ENCODE data around the gene GRIN2C.

The GRIN2C gene

DNA sequence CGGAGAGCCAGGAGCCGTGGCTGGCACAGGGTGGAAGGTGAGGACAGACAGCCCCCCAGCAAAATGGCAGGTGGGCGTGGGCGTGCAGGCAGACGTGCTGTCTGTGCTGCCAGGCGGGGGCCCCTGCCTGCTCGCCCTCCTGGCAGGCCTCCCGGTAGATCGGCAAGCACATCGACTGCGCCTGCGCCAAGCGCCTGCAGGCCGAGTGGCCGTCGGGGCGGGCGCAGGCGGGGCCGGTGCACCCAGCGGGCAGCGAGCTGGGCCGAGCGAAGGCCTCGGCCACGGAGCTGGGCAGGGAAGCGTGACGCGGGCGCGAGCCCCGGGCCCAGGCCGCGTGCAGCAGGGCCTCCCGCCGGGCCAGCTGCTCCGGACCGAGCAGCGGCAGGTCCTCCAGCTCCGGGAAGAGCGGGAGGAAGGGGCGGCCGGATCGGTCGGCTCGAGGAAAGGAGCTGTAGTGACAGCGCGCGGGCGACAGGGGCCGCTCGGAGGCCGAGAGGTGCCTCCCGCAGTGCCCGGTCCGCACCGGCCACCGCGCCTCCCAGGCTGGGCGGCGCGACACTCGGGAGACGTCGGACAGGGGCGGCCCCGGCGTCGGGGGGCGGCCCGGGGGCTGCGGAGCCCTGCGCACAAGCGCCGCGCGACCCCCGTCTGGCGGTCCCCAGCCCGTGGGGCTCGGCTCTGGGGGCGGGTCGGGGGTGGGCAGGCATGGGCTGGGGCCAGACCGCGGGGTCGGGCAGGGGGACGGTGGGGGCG is 16.9 kb downstream of the GRIN2C start:
- DNase-seq, result peak; percentile 87

DNA sequence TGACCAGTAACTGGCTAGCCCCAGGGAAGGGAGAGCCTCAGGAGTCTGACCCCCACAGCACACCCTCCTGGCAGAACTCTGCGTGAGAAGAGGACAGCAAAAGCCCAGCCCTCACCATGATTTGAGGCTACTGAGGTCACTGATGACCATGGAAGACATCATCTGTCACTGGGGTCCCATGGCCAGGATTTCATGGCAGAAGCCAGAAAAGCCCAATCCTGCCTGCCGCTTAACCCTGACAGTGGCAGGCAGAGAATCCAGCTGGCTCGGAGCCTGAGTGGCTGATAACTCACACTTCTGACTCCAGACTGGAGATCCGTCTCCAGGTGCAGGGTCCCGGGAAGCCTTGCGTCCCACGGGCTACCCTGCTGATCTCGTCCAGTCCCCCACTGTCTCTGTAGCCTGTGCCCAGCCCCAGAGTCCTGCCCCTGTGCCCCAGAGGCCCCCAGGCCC is 17.5 kb downstream of the GRIN2C start:
- DNase-seq, result no peak

DNA sequence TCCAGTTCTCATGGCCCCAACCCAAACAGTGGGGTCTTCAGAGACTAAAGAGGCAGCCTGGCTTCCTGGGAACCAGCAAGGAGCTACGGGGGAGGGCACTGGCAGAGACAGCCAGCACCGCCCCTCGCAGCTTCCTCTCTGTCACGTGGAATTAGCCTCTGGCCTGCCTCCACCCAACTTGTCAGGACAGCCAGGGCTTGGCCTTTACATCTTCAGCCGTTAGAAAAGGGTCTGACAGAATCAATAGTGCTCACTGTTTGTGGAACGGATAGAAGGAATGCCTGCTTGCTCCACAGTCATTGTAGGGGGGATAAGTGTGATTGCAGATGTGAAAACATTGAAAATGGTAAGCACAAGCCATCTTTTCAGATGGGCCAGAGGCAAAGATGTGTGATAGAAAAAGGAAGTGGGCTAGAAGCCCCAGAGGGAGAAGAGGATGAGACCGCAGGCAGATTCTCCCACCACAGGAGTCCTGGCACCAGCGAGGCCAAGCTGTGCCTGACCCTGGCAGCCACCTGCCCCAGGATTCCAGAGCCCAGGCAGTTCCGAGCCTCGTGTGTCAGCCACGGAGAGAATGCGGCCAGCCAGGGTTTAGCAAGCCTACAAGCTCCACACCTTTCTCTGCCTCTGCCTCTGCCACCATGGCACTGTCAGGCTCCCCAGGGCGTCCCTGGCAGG is 18.6 kb downstream of the GRIN2C start:
- peak; percentile 88 for DNase-seq

DNA sequence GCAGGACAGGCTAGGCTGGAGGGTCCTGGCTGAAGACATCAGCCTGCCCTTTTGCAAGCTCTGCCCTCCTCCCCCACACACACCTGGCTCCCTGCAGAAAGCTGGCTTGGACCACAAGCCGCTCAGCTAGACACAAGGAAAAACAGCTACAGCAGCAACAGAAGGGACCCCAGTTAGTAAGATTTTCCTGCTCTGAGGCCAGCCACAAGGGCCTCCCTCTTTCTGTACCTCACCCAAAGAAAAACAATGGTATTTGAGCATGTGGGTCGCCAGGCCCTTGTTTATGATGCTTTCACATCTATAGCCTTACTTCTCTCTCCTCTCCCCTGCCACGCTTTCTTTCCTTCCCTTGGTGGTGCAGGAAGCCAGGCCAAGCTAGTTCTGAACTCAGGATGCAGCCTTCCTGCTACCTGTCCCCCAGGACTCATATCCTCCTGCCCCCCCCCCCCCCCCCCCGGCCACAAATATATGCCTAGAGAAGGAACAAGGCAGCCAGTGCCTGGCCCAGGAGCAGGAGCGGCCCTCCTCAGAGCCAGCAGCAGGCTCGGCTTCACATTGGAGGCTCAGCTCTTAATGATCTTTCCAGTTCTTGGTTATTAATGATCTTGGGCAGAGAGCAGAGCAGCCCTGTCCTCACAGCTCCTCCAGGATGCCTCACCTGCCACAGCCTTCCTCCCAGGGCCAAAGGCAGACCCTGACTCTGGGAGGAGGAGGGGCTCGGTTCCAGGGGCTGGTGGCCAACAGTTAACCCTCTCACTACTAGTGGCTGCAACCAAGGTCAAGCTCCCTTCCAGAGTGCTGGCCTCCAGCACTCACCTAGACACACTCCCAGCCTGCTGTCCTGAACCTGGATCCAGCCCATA is 19.5 kb downstream of the GRIN2C start:
- DNase-seq, result peak; percentile 79

DNA sequence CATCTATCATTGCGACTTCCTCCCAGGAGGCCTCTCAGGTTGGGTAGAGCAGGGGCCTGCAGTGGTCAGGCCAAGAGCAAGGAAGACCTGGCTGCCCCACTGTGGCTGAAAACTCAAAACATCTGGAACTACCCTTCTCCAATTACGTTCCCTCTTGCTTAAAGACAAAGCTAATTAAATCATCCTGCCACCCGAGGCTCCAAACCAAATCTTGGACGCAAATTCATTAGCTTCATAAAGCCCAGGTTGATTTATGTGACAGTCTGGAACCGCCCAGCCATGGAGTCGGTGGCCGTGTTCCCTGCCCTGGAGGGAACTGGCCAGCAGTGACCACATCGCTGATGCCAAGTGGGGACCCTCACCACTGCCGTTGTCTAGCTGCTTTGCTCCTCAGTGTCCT is 21.4 kb downstream of the GRIN2C start:
- DNase-seq, result no peak

DNA sequence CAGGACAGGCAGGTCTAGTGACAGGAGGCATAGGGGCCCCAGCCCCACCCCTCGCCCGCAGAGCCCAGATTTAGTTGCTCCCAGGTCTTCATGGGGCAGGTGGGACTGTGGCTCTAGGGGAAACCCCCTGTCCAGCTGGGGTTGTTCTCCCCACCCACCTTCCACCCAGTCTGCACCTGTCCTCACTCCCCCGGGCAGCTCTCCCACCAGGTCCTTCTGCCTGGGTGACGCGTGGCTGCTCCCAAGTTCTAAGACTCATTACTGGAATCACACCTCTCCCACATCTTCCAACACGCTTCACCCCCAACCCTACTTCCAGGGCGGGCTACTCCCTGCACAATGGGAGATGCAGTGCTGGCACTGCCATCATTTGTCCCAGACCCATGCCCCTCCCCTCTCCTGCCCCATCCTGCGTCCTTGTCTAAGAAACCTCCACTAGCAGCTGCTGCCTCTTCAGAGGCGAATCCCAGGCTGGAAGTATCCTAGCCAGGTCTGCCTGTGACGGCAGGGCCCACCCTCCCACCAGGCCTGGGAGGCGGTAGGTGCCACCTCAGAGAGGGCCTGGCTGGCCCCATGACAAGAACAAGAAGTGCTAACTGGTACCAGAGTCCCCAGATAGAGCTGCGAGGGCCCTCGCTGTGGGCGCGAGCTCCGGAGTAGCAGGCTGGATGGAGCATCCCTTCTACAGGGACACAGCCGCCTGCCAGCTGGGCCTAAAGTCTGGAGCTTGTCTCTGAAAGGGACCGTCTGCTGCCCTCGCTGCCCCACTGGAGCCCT is 22.8 kb downstream of the GRIN2C start:
- no peak for DNase-seq

DNA sequence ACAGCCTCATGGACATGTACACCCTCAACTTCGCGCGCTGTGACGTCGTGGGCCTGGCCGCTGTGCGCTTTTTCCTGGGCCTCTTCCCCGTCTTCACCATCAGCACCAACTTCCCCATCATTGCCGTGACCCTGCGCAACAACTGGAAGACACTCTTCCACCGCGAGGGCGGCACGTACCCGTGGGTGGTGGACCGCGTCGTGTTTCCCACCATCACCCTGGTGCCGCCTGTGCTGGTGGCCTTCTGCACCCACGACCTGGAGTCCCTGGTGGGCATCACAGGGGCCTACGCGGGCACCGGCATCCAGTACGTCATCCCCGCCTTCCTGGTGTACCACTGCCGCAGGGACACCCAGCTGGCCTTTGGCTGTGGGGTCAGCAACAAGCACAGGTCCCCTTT is 23.5 kb downstream of the GRIN2C start:
- DNase-seq, result no peak

DNA sequence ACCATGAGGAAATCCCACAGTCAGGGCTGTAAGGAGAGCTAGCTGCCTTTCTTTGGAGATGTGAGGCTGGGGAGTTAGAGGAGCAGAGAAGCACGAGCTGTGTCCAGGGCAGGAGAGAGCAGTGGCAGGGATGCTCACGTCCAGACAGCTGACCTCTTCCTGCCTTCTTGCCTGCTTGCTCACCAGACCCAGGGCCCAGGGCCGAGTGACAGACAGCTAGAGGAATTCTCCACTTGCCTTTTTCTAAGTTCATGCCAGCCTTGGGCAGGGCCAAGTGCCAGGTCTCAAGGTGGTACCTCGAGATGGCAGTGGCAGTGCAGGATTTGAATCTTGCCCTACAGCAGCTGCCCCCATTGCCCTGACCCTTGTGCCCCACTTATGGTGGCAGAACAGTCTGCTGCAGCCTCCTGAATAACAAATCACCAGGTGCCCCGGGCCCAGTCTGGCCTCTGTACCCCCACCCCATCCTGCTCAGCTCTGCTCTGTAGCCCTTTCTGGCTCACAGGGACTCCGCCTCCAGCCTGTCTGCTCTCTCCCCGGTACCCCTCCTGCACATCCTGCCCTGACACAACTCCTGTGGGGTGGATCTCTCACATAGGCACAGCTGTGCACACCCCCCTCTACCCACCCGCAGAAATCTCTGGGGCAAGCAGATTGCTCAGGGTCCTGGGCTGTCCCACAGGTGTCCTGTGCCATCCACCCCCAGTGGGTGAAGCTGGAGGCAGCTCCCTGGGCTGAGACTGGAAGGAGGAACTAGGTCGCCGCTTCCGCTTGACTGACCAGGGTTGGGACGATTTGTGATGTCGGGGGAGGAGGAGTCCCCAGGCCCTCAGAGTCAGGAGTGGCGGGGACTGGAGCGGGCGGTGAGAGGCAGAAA is 25.9 kb downstream of the GRIN2C start:
- no peak for DNase-seq

DNA sequence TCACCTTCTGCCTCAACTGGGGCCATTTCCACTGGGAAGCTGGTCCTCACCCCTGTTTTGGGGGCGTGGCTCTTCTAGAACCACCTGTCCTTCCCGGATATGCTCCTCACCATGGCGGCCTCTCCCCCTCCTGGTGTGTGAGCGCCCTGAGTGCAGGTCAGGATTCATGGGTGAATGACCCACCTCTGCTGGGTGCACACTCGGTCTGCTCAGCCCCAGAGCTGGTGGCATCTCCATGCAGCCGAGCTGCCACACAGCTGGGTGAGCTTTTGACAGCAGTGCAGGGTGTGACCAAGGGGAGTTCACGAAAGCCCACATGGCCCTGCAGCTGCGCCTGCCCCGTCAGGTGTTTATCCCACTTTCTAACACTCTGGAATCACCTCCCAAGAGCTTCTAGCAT is 27.3 kb downstream of the GRIN2C start:
- DNase-seq, result no peak

DNA sequence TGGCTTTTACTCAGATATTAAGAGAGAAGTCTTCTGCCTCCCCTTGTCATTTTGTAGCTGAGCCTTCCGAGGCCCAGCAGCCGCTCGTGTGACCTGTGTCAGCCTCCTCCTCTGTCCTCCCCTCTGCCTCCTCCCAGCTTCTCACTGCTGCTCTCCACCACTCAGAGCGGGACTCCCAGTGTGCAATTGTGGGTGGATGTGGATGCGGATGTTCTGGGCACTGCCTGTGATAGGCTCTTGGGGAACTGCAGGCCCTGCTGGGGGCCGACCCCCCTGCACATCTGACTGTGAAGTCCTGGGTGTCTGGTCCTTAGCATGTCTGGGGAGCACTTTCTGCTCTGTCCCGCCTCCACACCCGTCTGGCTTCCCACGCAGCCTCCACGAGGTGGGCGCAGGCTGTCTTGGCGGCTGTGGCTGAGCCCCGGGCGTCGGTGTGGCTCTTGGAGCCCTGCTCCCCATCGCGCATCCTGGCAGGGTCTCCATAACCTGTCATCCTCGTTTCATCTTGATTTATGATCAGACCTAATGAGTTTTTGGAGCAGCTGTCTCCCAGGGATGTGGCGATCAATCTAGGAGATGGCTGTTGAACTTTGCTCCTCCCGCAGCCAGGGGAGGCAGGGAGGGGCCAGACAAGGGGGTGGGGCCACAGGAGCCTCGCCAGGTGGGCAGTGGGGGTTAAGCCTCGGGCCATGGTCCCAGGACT is 28.1 kb downstream of the GRIN2C start:
- no peak for DNase-seq

DNA sequence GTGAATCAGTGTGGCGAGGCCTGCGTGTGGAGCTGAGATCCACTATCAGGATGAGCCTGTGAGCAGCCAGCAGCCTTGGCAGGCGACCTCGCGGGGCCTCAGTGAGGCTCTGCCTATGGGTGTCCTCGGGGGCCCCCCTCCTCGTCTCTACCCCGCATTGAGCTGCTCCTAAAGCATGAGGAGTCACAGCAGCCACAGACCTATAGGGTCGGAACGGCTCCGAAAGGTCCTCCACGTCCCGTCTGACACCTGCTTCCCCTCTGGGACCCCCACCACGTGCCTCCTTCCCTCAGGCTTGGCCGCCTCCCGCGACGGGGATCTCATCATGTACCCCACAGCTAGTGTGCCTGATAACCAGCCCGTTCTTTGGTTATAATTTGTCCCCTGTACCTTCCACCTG is 28.8 kb downstream of the GRIN2C start:
- DNase-seq, result no peak

DNA sequence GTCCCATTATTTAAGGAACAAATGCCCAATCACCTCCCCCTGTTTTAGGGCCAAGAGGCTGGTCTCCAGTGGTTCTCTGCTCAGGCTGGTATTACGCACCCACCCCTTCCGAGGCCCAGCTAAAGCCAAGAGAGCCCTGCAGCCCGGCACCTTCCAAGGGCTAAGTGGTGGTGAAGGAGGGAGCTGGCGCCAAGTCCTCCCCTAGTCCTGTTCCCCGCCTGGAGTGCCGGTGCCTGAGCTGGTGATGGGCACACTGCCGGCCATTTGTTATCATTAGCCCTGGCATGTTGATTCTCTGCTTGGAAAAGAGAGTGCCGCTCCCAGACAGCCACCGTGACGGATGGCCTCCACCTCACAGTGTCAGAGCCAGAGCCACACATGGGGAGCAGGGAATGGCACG is 31.9 kb downstream of the GRIN2C start:
- DNase-seq, result no peak

DNA sequence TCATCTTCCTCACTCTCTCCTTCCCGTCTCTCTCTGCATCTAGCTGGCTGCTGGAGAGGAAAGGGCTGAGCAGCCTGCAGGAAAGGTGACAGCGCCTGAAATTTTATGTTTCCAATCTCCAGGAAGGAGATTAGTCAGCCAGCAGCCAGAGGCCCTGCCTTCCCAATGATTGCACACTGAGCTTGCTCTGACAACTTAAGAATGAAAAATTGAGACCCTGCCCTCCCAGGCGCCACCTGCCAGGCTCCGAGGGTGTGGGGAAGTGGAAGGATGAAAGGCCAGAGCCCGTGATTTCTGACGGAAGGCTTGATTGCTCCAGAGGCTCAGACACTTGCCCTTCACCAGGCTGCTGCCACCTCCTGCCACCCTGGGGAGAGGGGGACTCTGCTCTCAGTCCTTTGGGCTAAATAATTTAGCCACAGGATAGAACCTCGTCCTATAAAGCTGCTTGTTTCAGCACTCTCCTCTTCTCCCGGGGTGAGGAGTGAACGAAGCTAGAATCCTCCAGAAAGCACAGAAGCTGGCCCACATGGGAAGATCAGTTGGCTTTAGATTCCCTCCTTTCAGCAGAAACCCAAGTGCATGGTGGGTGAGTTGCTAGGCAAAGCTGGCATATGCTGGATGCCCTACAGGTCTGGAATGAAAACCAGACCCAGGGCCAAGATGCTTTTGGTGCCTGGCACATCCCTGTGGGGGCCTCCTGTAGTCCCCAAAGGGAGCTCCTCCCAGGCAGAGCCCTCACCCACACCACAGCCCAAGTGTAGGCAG is 33.5 kb downstream of the GRIN2C start:
- no peak for DNase-seq

DNA sequence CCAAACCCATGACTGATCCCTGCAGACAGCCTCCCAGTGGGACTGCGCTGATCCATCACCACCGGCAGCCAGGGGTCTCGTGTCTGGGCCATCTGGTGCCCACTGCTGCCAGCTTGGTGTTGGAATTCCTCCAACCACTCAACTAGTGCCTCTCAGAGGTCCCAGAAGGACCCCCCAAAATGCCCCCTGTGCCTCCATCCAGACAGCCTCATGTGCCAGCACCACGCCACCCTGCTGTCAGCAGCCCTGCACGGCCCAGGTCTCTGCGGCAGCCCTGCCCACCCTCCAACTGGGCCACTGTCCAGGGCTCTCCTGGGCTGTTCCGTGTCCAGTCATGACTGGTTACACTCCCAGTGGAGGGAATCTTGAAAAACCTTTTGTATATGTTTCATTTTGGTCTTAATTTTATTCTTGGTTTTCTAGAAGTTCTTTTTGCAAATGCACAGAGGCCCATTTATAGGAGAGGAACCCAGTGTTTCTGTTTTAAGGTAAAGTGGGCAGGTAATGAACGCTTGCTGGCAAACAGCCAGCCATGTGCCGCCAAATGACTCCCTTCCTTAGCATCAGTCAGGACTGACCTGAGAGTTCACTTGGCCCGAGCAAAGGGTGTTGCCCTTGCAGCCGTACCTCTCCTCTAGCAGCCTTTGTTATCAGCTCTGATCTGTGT is 34.6 kb downstream of the GRIN2C start:
- no peak for DNase-seq

DNA sequence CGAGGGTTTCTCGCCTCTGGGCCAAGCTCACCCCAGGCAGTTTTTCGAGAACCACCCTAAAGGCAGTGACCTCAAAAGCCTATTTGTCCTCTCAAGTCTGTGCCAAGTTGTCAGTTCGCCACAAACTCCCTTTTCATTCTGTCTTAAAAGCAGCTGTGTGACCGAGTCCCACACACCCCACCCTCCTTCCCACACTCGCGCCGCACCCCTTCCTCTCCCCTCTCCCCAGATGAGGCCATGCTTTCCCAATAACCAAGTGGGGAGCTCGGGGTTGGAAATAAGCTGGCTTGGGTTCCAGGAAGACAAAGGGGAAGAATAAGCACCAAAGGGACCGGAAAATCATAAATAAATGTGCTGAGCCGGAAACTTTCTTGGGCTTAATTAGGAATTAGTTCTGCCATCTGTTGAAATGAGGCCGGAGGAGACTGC is 36.7 kb downstream of the GRIN2C start:
- peak; percentile 56 for DNase-seq

DNA sequence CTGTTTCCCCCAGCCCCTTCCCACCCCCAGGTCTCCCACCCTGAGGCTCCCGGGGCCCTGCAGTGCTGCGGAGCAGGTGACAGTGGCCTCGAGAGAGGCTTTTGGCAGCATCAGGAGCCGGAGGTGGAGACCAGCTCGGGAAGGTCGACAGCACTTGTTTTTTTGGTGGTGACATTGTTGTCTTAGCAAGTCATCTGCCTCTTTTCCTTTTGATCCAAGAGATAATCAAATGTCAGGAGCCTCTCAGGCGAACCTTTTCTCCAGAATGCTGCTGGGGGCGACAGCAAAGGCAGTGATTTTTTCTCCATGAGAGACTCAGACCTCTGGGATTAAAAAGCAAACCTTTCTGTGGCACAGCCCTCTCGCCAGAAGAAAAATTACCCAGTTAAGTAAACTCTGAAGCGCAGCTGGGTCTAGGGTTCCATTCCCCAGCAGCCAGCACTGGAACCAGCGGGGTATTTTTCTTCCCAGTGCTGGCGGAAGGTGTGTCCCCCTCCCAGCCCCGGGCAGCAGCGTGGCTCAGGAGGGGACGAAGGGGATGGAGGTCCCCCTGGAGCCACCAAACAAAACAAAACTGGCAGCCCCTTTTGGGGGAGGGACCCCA is 37.2 kb downstream of the GRIN2C start:
- DNase-seq, result no peak

DNA sequence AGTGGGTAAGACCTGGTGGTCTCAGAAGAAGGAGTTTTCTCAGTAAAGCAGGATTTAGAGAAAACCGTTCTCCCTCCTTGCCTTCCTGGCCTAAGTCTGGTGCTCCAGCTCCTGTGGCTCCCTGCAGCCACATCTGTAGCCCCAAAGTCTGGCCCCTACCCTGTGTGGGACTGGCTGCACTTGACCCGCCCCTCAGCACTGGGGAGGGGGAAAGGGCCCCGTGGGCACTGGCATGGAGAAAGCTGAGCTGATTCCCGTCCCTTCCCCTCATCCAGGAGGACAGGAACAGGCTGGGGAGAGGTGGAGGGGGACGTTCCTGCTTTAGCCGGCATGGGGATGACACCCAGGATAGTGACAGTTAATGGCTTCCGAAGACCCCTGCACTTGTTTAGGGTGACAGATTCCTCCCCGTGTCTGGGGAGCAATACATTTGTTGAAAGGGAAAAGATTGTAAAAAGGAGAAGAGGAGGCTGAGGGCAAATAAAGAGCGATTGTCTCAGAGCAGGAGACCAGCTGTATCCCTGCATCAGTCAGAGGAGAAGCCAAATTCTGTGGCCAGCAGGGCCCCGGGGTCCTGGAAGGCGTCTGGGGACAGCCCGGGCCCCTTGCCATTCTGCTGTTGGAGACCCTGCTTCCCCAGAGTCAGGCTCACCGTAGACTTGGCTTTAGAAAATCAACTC is 37.9 kb downstream of the GRIN2C start:
- DNase-seq, result no peak

DNA sequence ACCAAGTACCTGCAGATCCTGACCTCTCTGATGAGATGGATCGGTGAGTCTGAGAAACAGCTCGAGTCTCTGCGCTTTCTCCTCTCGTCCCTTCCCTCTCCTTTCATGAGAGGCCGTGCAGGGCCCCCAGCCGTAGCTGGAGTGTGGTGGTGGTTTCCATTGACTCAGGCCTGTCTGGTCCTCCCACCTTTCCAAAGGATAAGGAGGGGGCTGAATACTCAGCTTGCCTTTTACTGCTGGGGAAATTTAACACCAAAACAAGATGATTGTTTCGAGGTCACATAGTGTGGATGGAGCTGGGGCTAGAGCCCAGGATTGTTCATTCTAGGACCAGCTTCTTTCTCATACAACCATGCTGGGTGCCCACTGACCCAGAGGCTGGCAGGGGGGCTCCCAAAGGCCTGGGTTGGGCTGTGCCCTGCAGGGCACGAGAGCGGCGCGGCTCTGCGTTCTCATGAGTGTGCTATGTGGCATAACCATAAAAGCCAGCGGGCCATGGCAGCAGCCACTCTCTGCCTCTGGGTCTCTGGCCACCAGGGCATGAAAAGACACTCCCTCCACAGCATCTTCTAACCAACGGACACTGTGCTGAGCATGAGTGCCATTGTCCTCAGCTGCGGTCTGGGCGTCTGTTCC is 39.8 kb downstream of the GRIN2C start:
- DNase-seq, result no peak

Data from right hindlimb (tissue), 1 donor.